ENCODE measurements around the gene HPGD. TPM values are rescaled to one million over a fixed set of nuclear protein-coding genes. Genes with fewer than 3 reads are reported as not detected.
"Not testable (repeated sequence)": the region's sequence is repeated elsewhere in the genome, so short reads cannot be mapped to it uniquely, and the experiment has no call there.

Gene HPGD
- total and polyA plus RNA-seq, 7 donors: 0.40 to 6.5 (median 0.98) TPM

- intact Hi-C loops (cut with DNase I): no loop called here
- Histone ChIP-seq H3K27ac (no peak overlapping the region), H3K9me3 (no peaks in the 10 kb centered on the region), H3K36me3 (ENCODE audit: insufficient read depth in 1 of 2, low read depth in 1 of 2) (no peaks in the 10 kb centered on the region), H3K4me1 (no peaks in the 10 kb centered on the region), H3K4me3 (no peak overlapping the region), H3K27me3 (ENCODE audit: insufficient read depth in 3 of 3, low read length in 2 of 3) (no peaks in the 10 kb centered on the region)
- no peak for TF ChIP-seq CTCF (IDR thresholded peaks at IDR 0.05)
- ATAC-seq (no peak), DNase-seq (no peak)
- 26 to 33% (median 31%) methylated on average over 2 of the region's 2 CpGs for WGBS, 3 donors
These were observed 26.7 kb downstream of the HPGD start for GRCh38 chr4:174495626-174496025.

- Histone ChIP-seq H3K27ac (no peak overlapping the region), H3K27me3 (ENCODE audit: insufficient read depth in 3 of 3, low read length in 2 of 3) (no peaks in the 10 kb centered on the region), H3K4me1 (no peaks in the 10 kb centered on the region), H3K4me3 (no peak overlapping the region), H3K36me3 (ENCODE audit: insufficient read depth in 1 of 2, low read depth in 1 of 2) (no peaks in the 10 kb centered on the region), H3K9me3 (no peaks in the 10 kb centered on the region)
- intact Hi-C loops (cut with DNase I): no loop called here
- DNase-seq (no peak), ATAC-seq (no peak)
- no peak for TF ChIP-seq CTCF (IDR thresholded peaks at IDR 0.05)
- 47 to 66% (median 49%) methylated on average over 3 of the region's 3 CpGs for WGBS, 3 donors
These were observed 27.6 kb downstream of the HPGD start for GRCh38 chr4:174494726-174495125.

GRCh38 chr4:174494146-174494545, 28.1 kb downstream of the HPGD start:
- TF ChIP-seq CTCF (IDR thresholded peaks at IDR 0.05): no peak
- no peak overlapping the region for H3K27ac ChIP-seq
- no peaks in the 10 kb centered on the region for H3K9me3 ChIP-seq
- no peak overlapping the region for H3K4me3 ChIP-seq
- no peaks in the 10 kb centered on the region for H3K27me3 ChIP-seq (ENCODE audit: insufficient read depth in 3 of 3, low read length in 2 of 3)
- H3K36me3 ChIP-seq (ENCODE audit: insufficient read depth in 1 of 2, low read depth in 1 of 2): no peaks in the 10 kb centered on the region
- ATAC-seq (no peak), DNase-seq (no peak)
- intact Hi-C loops (cut with DNase I): no loop called here
- H3K4me1 ChIP-seq: no peaks in the 10 kb centered on the region

GRCh38 chr4:174490451-174490961, 31.8 kb downstream of the HPGD start:
- H3K27ac ChIP-seq: no peak overlapping the region
- ATAC-seq (no peak), DNase-seq (no peak)
- WGBS, 3 donors: 39 to 41% (median 40%) methylated on average over 3 of the region's 3 CpGs
- H3K27me3 ChIP-seq (ENCODE audit: insufficient read depth in 3 of 3, low read length in 2 of 3): no peaks in the 10 kb centered on the region
- TF ChIP-seq CTCF (IDR thresholded peaks at IDR 0.05): no peak
- H3K4me1 ChIP-seq: no peaks in the 10 kb centered on the region
- intact Hi-C loops (cut with DNase I): no loop called here
- H3K36me3 ChIP-seq (ENCODE audit: insufficient read depth in 1 of 2, low read depth in 1 of 2): no peaks in the 10 kb centered on the region
- H3K9me3 ChIP-seq: no peaks in the 10 kb centered on the region
- H3K4me3 ChIP-seq: no peak overlapping the region

DNA sequence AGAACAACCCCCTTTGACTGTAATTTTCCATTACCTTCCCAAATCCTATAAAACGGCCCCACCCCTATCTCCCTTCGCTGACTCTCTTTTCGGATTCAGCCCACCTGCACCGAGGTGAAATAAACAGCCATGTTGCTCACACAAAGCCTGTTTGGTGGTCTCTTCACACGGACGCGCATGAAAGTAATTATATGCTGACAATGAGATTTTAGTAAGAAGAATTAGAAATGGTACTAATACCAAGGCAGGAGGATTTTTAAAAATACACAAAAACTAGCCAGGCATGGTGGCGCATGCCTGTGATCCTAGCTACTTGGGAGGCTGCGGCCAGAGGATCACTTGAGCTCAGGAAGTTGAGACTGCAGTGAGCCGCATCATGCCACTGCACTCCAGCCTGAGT, 33.9 kb downstream of the HPGD start:
- H3K9me3 ChIP-seq: not testable (repeated sequence)

More for the DNA sequence above, 33.9 kb downstream of the HPGD start:
- WGBS, 3 donors: 90 to 94% (median 93%) methylated on average over 10 of the region's 10 CpGs
- DNase-seq; H3K36me3 ChIP-seq (ENCODE audit: insufficient read depth in 1 of 2, low read depth in 1 of 2); intact Hi-C loops (cut with DNase I); H3K27ac ChIP-seq; H3K4me3 ChIP-seq; ATAC-seq; H3K4me1 ChIP-seq; H3K27me3 ChIP-seq (ENCODE audit: insufficient read depth in 3 of 3, low read length in 2 of 3): not testable (repeated sequence)
